Mononuclear cell (primary cell): ENCODE results near the gene KLHL36. TPM values are rescaled to one million over a fixed set of nuclear protein-coding genes. Genes with fewer than 3 reads are reported as not detected.
A peak's percentile ranks its signal among the peaks of the same experiment; 100 is the strongest.

ENCODE experiments used
- H3K27me3 ChIP-seq: 2 replicates; pipeline ENCODE4 v1.6.0; 2011; ENCODE audit warnings: low read length, control low read depth; ENCODE audit not compliant: insufficient read depth
- H3K4me1 ChIP-seq: 2 replicates; pipeline ENCODE4 v1.5.1; 2011; ENCODE audit warnings: mild to moderate bottlenecking, low read length, control low read depth; ENCODE audit not compliant: insufficient read depth
- H3K4me3 ChIP-seq: 2 replicates; pipeline ENCODE4 v1.5.1; 2011; ENCODE audit warnings: mild to moderate bottlenecking, low read length, moderate library complexity
- H3K9me3 ChIP-seq: 2 replicates; pipeline ENCODE4 v1.5.1; 2011; ENCODE audit warnings: low read depth, mild to moderate bottlenecking, control low read depth, low read length
- total RNA-seq: library from RNA; depleted of rRNA; stranded (reverse); fragments of >200 nt; gene quantifications from one replicate; pipeline ENCODE4 v1.2.3, GENCODE V29; 2012

KLHL36 gene
- total RNA-seq = 53.0 TPM

- peak within 1 kb of the TSS; percentile 58 for H3K4me3 ChIP-seq
- no peaks in the 10 kb centered on the region for H3K27me3 ChIP-seq
- H3K4me1 ChIP-seq = peaks cover 48% of the 10 kb centered on the region
- no peaks in the 10 kb centered on the region for H3K9me3 ChIP-seq
Observed at GRCh38 chr16:84647828-84648594, at the start of gene KLHL36. TSS of gene KLHL36 (plus strand) at chr16:84648511. CDS start at chr16:84650868, 2,357 bp downstream.

DNA sequence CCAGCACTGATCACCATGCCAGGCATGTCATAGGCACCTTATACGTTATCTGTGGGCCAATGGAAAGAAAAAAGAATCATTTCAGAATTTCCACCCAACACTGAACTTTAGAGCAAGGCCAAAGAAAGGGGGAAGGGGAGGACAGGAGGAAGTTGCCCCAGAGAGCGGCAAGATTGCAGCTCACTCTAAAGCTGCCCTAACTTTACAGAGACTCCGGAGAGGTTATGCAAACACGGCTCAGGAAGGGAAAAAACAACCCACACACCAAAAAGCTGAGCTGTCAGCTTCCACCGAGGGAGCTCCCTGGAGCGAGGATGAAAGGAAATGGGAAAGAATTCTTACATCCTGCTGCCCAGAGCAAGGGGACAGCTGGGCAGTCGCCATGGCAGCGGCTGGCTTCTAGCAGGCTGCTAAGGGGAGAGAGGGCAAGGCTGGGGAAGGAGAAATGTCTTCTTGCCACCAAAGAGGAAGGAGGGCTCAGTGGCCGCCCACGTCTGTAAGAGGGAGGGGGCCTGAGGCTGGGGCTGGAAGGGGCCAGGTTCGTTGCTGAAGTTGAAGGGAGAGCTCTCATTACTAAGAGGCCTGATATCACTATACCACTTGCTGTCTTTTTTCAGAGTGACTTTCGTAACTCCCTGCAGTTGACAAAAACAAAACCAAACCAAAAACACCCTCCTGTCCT lies 48.6 kb upstream of the KLHL36 start:
- Histone ChIP-seq H3K9me3 (no peaks in the 10 kb centered on the region), H3K27me3 (no peaks in the 10 kb centered on the region), H3K4me3 (peak overlapping the region; percentile 14), H3K4me1 (peaks cover 92% of the 10 kb centered on the region)

- H3K4me3 ChIP-seq = peak overlapping the region; percentile 14
- H3K9me3 ChIP-seq = no peaks in the 10 kb centered on the region
- H3K27me3 ChIP-seq = no peaks in the 10 kb centered on the region
- H3K4me1 ChIP-seq = peaks cover 92% of the 10 kb centered on the region
Observed at GRCh38 chr16:84600343-84601229, 47.7 kb upstream of the KLHL36 start.

- no peak overlapping the region for H3K4me3 ChIP-seq
Observed at GRCh38 chr16:84603140-84603816, 45.0 kb upstream of the KLHL36 start.

GRCh38 chr16:84603940-84604339 lies 44.4 kb upstream of the KLHL36 start:
- peaks cover 95% of the 10 kb centered on the region for H3K4me1 ChIP-seq
- H3K4me3 ChIP-seq = no peak overlapping the region
- no peaks in the 10 kb centered on the region for H3K27me3 ChIP-seq
- H3K9me3 ChIP-seq = no peaks in the 10 kb centered on the region

More at GRCh38 chr16:84603140-84603816, 45.0 kb upstream of the KLHL36 start:
- H3K4me1 ChIP-seq = peaks cover 93% of the 10 kb centered on the region
- H3K9me3 ChIP-seq = no peaks in the 10 kb centered on the region
- H3K27me3 ChIP-seq = no peaks in the 10 kb centered on the region

DNA sequence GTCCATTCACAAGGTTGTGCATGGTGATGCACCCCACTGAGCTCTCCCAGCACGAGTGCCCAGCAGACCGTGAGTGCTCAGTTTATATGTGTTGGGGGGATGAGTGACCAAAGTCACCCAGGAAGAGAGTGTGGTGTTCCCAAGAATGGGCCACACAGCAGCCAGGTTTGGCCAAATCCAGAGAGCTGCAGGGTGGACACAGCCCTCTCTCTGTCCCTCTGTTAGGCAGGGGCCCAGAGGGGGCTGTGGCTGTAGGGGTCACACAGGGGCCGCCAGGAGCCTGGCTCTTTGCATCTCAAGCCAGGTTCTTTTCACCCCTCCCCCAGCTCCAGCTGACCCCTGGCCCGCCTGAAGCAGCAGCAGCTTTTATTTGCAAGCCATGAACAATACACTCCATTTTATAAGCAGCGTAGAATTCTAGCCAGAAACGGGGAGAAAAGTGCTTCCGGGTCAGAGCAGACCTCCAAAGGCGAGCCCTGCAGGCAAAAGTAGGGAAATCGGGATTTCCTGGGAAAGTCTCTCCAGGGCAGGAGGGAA lies 43.8 kb upstream of the KLHL36 start:
- H3K4me3 ChIP-seq = no peak overlapping the region
- H3K4me1 ChIP-seq = peaks cover 95% of the 10 kb centered on the region

DNA sequence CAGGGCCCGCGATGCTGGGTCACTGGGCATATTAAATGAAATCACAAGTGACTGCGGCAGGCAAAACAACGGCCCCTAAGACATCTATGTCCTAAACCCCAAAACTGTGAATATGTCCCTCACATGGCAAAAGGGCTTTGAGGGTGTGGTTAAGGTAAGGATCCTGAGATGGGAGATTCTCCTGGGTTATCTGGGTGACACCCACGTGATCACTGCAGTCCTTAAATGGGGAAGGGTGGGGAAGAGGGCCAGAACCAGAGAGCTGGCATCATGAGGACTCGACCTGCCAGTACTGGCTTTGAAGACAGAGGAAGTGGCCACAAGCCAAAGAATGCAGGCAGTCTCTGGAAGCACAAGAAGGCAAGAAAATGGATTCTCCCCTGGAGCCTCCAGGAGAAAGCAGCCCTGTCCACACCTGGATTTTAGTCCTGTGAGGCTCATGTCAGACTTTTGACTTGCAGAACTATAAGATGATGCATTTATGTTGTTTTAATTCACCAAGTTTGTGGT lies 42.9 kb upstream of the KLHL36 start:
- H3K9me3 ChIP-seq = no peaks in the 10 kb centered on the region
- H3K4me1 ChIP-seq = peaks cover 95% of the 10 kb centered on the region
- H3K4me3 ChIP-seq = no peak overlapping the region
- H3K27me3 ChIP-seq = no peaks in the 10 kb centered on the region

More for the DNA sequence above, 43.8 kb upstream of the KLHL36 start:
- H3K9me3 ChIP-seq = no peaks in the 10 kb centered on the region
- H3K27me3 ChIP-seq = no peaks in the 10 kb centered on the region

- Histone ChIP-seq H3K4me1 (peaks cover 94% of the 10 kb centered on the region), H3K27me3 (no peaks in the 10 kb centered on the region), H3K9me3 (no peaks in the 10 kb centered on the region), H3K4me3 (no peak overlapping the region)
Observed at GRCh38 chr16:84606081-84606875, 42.0 kb upstream of the KLHL36 start.

DNA sequence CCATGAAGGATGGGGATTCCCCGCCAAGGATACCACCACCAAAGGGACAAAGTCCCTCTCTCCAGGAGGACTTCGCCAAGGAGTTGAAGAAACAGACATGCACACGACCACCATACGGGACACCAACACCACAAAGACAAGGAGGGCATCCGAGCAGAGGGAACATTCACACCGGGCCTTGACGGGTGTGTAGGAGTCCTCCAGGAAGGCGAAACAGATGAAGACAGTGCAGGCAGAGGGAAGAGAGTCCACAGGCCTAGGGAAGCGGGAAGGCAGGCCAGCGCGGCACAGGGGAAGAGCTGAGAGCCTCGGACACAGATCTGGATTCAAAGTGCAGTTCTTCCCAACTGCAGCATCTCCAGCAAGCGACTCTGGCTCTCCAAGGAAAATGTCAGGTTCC lies 41.2 kb upstream of the KLHL36 start:
- no peaks in the 10 kb centered on the region for H3K27me3 ChIP-seq
- H3K9me3 ChIP-seq = no peaks in the 10 kb centered on the region
- no peak overlapping the region for H3K4me3 ChIP-seq
- peaks cover 92% of the 10 kb centered on the region for H3K4me1 ChIP-seq

GRCh38 chr16:84607694-84608093 lies 40.6 kb upstream of the KLHL36 start:
- H3K4me1 ChIP-seq = peaks cover 92% of the 10 kb centered on the region
- H3K9me3 ChIP-seq = no peaks in the 10 kb centered on the region
- no peaks in the 10 kb centered on the region for H3K27me3 ChIP-seq
- H3K4me3 ChIP-seq = no peak overlapping the region

GRCh38 chr16:84608282-84608681 lies 40.0 kb upstream of the KLHL36 start:
- Histone ChIP-seq H3K4me1 (peaks cover 92% of the 10 kb centered on the region), H3K9me3 (no peaks in the 10 kb centered on the region), H3K27me3 (no peaks in the 10 kb centered on the region), H3K4me3 (no peak overlapping the region)

DNA sequence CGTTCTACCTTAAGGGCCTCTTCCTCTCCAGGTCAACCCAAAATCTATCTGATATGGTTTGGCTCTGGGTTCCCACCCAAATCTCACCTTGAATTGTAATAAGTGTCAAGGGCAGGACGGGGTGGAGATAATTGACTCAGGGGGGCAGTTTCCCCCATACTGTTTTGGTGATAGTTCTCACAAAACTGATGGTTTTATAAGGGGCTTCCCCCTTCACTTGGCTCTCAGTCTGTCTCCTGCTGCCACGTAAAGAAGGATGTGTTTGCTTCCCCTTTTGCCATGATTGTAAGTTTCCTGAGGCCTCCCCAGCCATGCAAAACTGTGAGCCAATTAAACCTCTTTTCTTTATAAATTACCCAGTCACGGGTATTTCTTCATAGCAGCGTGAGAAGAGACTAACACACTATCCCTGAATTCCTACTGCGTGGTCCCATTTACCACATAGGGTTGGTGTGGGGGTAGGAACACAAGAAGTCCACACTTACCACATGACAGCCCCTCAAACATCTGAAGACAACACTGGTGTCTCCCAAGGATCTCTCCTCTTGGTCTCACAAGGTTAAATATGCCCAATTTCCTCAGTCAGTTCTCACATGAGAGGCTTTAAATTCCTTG lies 38.6 kb upstream of the KLHL36 start:
- Histone ChIP-seq H3K9me3 (no peaks in the 10 kb centered on the region), H3K4me3 (no peak overlapping the region), H3K27me3 (no peaks in the 10 kb centered on the region)

GRCh38 chr16:84610376-84610775 lies 37.9 kb upstream of the KLHL36 start:
- Histone ChIP-seq H3K4me1 (peaks cover 97% of the 10 kb centered on the region), H3K4me3 (no peak overlapping the region), H3K27me3 (no peaks in the 10 kb centered on the region), H3K9me3 (no peaks in the 10 kb centered on the region)

More for the DNA sequence above, 38.6 kb upstream of the KLHL36 start:
- H3K4me1 ChIP-seq = peaks cover 97% of the 10 kb centered on the region
